AG04449 (cell line): Measurements from ENCODE around the gene C1orf115.
"Not testable (repeated sequence)": the region's sequence is repeated elsewhere in the genome, so short reads cannot be mapped to it uniquely, and the experiment has no call there.

Experiments used
- CTCF ChIA-PET: fragments of 350-600 bp; formaldehyde crosslinking; extraction: SDS; loops from one replicate; lab custom pipeline; 2021; ENCODE audit warnings: antibody characterized with exemption; lab: Yijun Ruan, JAX
- POLR2A ChIA-PET: fragments of 400-600, 350-600 bp; formaldehyde crosslinking; extraction: SDS; loops from one replicate; lab custom pipeline; 2020; ENCODE audit warnings: antibody characterized with exemption, inconsistent platforms; lab: Yijun Ruan, JAX
- DNase-seq: peaks from one replicate; pipeline ENCODE4 v3.0.0-alpha.2; 2010; ENCODE audit warnings: low read depth, low spot score
- H3K4me3 ChIP-seq: 2 replicates; pipeline ENCODE4 v1.5.1; 2011; ENCODE audit warnings: low read depth, mild to moderate bottlenecking, control low read depth, low read length
- TF ChIP-seq, protein P1 (sequence below): IDR thresholded peaks from one replicate; pipeline ENCODE4 v1.5.1; 2011; ENCODE audit warnings: mild to moderate bottlenecking, moderate library complexity, low read length, control low read depth, inconsistent platforms; ENCODE audit not compliant: insufficient read depth; ENCODE audit errors: missing control alignments

The C1orf115 gene

GRCh38 chr1:220708936-220709801 is 19.0 kb downstream of the C1orf115 start:
- H3K4me3 ChIP-seq: no peak overlapping the region
- CTCF ChIA-PET: no interaction called here
- TF ChIP-seq, protein P1, sequence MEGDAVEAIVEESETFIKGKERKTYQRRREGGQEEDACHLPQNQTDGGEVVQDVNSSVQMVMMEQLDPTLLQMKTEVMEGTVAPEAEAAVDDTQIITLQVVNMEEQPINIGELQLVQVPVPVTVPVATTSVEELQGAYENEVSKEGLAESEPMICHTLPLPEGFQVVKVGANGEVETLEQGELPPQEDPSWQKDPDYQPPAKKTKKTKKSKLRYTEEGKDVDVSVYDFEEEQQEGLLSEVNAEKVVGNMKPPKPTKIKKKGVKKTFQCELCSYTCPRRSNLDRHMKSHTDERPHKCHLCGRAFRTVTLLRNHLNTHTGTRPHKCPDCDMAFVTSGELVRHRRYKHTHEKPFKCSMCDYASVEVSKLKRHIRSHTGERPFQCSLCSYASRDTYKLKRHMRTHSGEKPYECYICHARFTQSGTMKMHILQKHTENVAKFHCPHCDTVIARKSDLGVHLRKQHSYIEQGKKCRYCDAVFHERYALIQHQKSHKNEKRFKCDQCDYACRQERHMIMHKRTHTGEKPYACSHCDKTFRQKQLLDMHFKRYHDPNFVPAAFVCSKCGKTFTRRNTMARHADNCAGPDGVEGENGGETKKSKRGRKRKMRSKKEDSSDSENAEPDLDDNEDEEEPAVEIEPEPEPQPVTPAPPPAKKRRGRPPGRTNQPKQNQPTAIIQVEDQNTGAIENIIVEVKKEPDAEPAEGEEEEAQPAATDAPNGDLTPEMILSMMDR: no peak
- DNase-seq: no peak
- POLR2A ChIA-PET: no interaction called here

DNA sequence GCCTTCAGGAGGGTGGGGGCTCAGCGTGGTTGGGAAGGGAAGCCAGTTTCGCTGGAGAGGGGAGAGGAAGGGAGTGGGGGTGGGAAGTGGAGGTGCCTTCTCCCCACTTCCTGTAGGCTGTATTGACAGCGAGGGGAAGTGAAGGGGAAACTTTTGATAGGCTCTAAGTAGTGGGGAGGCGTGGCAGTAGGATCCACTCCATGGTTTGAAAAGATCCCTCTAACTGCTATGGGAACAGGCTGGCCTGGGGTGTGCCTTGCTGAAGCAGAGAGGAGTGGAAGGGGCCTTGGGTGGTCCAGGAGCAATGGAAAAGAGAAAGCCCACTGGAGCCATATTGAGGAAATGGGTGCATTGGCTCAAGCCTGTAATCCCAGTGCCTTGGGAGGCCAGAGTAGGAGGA is 20.2 kb downstream of the C1orf115 start:
- POLR2A ChIA-PET: no interaction called here
- CTCF ChIA-PET: no interaction called here
- no peak overlapping the region for H3K4me3 ChIP-seq
- DNase-seq: no peak
- TF ChIP-seq, protein P1: no peak

DNA sequence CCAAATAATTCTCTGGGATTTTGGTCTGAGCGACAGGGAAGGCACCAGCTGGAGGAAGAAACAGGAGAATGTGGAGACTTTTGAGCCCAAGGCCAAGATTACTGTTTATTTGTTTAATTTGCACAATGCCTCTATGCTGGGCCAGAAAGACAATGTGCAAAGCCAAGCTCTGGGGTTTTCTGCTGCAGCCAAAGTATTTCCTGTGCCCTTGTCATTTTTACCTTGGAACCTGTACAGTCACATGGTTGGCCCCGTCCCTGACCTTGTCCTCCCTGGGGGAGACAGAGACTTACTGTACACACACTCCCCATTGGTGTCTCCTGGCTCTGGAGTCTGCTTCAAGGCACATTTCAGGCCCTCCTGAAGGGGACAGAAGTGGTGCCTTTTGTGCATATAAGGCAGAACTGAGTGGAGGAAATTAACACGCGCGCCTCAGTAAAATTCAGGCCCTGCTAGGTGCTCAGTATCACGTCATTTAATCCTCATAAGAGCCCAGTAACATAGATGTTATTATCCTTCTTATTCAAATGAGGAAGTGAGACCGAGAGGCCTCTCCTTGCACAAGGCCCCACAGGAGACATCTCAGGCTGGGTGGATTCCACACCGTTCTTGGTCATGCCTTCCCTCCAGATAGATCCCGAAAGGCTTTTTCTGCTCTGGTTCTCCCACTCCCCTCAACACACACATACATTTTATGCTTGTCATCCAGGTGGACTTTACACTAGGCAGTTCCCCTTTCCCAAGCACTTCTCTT is 21.1 kb downstream of the C1orf115 start:
- no peak overlapping the region for H3K4me3 ChIP-seq
- CTCF ChIA-PET: no interaction called here
- DNase-seq: no peak
- POLR2A ChIA-PET: no interaction called here
- TF ChIP-seq, protein P1: no peak

DNA sequence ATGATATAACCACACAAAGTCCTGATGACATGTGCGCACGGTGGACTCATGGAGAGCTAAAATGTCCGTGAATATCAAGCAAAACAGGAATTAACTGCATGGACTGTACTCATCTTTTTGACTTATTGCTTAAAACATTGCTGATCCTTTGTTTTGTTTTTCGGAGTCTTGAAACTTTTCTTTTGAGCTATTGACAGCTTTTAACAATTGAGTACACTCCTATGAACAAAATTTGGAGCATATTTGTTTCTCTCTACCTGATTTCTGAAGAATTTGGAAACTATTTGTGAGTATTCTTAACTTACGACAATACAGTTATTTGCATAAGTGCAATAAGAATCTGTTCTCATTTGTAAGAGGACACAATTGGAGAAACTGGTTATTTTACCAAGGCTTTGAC is 25.8 kb downstream of the C1orf115 start:
- DNase-seq, H3K4me3 ChIP-seq, POLR2A ChIA-PET, CTCF ChIA-PET: not testable (repeated sequence)

DNA sequence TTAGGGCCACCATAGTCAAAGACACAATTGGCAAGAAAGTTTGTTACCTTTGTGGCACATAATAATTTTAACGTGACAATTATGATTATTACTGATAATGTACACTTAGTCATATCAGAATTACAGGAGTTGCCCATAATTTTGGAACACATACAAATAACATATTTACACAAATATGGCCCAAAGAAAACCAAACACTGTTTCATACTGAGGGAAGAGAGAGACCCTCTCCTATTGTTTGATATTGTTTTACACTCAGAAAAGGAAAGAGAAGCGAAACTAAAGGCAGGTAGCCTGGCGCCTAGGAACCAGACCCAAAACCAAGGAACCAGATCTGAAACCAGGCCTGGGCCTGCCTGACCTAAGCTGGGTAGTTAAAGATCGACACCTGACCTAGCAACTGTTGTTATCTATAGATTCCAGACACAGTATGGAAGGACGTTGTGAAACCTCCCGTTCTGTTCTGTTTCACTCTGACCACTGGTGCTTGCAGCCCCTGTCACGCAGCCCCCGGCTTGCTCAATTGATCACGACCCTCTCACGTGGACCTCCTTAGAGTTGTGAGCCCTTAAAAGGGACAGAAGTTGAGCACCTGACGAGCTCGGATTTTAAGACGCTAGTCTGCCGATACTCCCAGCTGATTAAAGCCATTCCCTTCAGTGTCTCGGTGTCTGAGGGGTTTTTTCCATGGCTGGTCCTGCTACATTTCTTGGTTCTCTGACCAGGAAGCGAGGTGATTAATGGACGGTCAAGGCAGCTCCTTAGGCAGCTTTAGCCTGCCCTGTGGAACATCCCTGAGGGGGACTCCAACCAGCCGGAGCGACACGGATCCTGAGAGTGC is 27.9 kb downstream of the C1orf115 start:
- H3K4me3 ChIP-seq: no peak overlapping the region
- CTCF ChIA-PET: no interaction called here
- POLR2A ChIA-PET: no interaction called here
- TF ChIP-seq, protein P1: no peak
- DNase-seq: no peak

GRCh38 chr1:220721266-220721665 is 31.1 kb downstream of the C1orf115 start:
- DNase-seq, CTCF ChIA-PET, H3K4me3 ChIP-seq, POLR2A ChIA-PET: not testable (repeated sequence)

- ChIA-PET CTCF (no interaction called here), POLR2A (no interaction called here)
- TF ChIP-seq, protein P1: no peak
- H3K4me3 ChIP-seq: no peak overlapping the region
- DNase-seq: no peak
Observed at GRCh38 chr1:220726634-220727033, 36.5 kb downstream of the C1orf115 start.
